Activated CD8-positive, alpha-beta T cell treated with anti-CD3 and anti-CD28 coated beads for 36 hours (primary cell): Measurements from ENCODE around the gene MAPKAPK2. TPM values are rescaled to one million over a fixed set of nuclear protein-coding genes. Genes with fewer than 3 reads are reported as not detected.

Experiments
- ATAC-seq: fragments of 200-7000 bp; cut with Tn5 transposase; one replicate; pipeline ENCODE4 v1.10.0; 2021; ENCODE audit warnings: mild to moderate bottlenecking, moderate library complexity
- CTCF ChIA-PET: fragments of 350-600 bp; sonication (Branson Sonifier 250); formaldehyde crosslinking; loops from one replicate; lab custom pipeline; 2021; ENCODE audit warnings: antibody characterized with exemption; lab: Charles Lee
- POLR2A ChIA-PET: fragments of 350-600 bp; sonication (Branson Sonifier 250); formaldehyde crosslinking; loops from one replicate; lab custom pipeline; 2021; ENCODE audit warnings: antibody characterized with exemption; lab: Charles Lee
- DNase-seq: peaks from one replicate; pipeline ENCODE4 v3.0.0-alpha.2; 2020
- H3K27ac Mint-ChIP-seq: one replicate; pipeline ENCODE4 v1.8.0; 2021; ENCODE audit warnings: mild to moderate bottlenecking, mixed read lengths
- H3K27me3 Mint-ChIP-seq: one replicate; pipeline ENCODE4 v1.8.0; 2021; ENCODE audit warnings: mixed read lengths
- H3K36me3 Mint-ChIP-seq: one replicate; pipeline ENCODE4 v1.8.0; 2021; ENCODE audit warnings: low read depth, mixed read lengths
- H3K4me1 Mint-ChIP-seq: one replicate; pipeline ENCODE4 v1.8.0; 2021; ENCODE audit warnings: low read depth, mixed read lengths
- H3K4me3 Mint-ChIP-seq: one replicate; pipeline ENCODE4 v1.8.0; 2021; ENCODE audit warnings: mild to moderate bottlenecking, moderate library complexity, mixed read lengths
- H3K9me3 Mint-ChIP-seq: one replicate; pipeline ENCODE4 v1.8.0; 2021; ENCODE audit warnings: mixed read lengths
- CTCF ChIP-seq: fragments of 200-600 bp; IDR thresholded peaks from one replicate; pipeline ENCODE4 v1.8.0; 2022; ENCODE audit warnings: antibody characterized with exemption, mild to moderate bottlenecking
- intact Hi-C: fragments of 100-400 bp; cut with micrococcal nuclease; formaldehyde crosslinking; loops from one replicate; pipeline ENCODE4 v1.10.0; 2022
- total RNA-seq, 2 experiments: library from RNA; stranded (reverse); gene quantifications; one replicate each; pipeline ENCODE4 v1.2.3, GENCODE V29; 2021

Gene MAPKAPK2
- total RNA-seq, 2 experiments from 2014 or later, result 50.4 to 51.4 TPM

GRCh38 chr1:206727981-206728696 lies 43.4 kb downstream of the MAPKAPK2 start:
- ATAC-seq, result no peak
- Mint-ChIP-seq H3K9me3 (no peaks in the 10 kb centered on the region), H3K27ac (no peak overlapping the region), H3K4me1 (peaks cover 50% of the 10 kb centered on the region), H3K36me3 (peaks cover 17% of the 10 kb centered on the region), H3K27me3 (no peaks in the 10 kb centered on the region), H3K4me3 (no peak overlapping the region)
- CTCF ChIA-PET, result interaction anchor here (1.4 to 17.0 kb wide), 15 partner anchors 12 to 264 kb away, joined by 3 to 628 read pairs (median 16); partner anchors contain the start of genes IL10 and IL19
- intact Hi-C loops, result no loop called here
- no peak for DNase-seq
- POLR2A ChIA-PET, result interaction anchor here (1.3 kb wide), 1 partner anchor 77 kb away, joined by 4 read pairs; no protein-coding TSS in a partner anchor
- TF ChIP-seq CTCF, result no peak

GRCh38 chr1:206728697-206728987 lies 43.9 kb downstream of the MAPKAPK2 start:
- intact Hi-C loops, result no loop called here
- no peak overlapping the region for H3K4me3 Mint-ChIP-seq
- H3K4me1 Mint-ChIP-seq, result peaks cover 47% of the 10 kb centered on the region
- ChIA-PET CTCF (interaction anchor here (2.1 to 17.0 kb wide), 6 partner anchors 11 to 251 kb away, joined by 5 to 628 read pairs (median 16); no protein-coding TSS in a partner anchor), POLR2A (no interaction called here)
- DNase-seq, result no peak
- no peaks in the 10 kb centered on the region for H3K9me3 Mint-ChIP-seq
- H3K27me3 Mint-ChIP-seq, result no peaks in the 10 kb centered on the region
- ATAC-seq, result no peak
- no peak for TF ChIP-seq CTCF
- H3K27ac Mint-ChIP-seq, result no peak overlapping the region
- peaks cover 18% of the 10 kb centered on the region for H3K36me3 Mint-ChIP-seq

- Mint-ChIP-seq H3K36me3 (peaks cover 18% of the 10 kb centered on the region), H3K4me3 (no peak overlapping the region), H3K4me1 (peaks cover 43% of the 10 kb centered on the region), H3K27ac (no peak overlapping the region), H3K9me3 (no peaks in the 10 kb centered on the region), H3K27me3 (no peaks in the 10 kb centered on the region)
- no peak for TF ChIP-seq CTCF
- ChIA-PET POLR2A (no interaction called here), CTCF (interaction anchor here (1.6 to 17.0 kb wide), 5 partner anchors 11 to 203 kb away, joined by 6 to 628 read pairs (median 17); partner anchors contain the start of gene IL20)
- no peak for ATAC-seq
- intact Hi-C loops, result no loop called here
- no peak for DNase-seq
These were observed 44.3 kb downstream of the MAPKAPK2 start for GRCh38 chr1:206729050-206729449.

GRCh38 chr1:206729507-206729906 lies 44.8 kb downstream of the MAPKAPK2 start:
- no peak overlapping the region for H3K4me3 Mint-ChIP-seq
- H3K4me1 Mint-ChIP-seq, result peaks cover 43% of the 10 kb centered on the region
- no peak overlapping the region for H3K27ac Mint-ChIP-seq
- DNase-seq, result no peak
- no peak for TF ChIP-seq CTCF
- H3K27me3 Mint-ChIP-seq, result no peaks in the 10 kb centered on the region
- intact Hi-C loops, result no loop called here
- H3K36me3 Mint-ChIP-seq, result peaks cover 18% of the 10 kb centered on the region
- ChIA-PET POLR2A (interaction anchor here (1.1 kb wide), 1 partner anchor 56 kb away, joined by 3 read pairs; no protein-coding TSS in a partner anchor), CTCF (interaction anchor here (1.0 to 17.0 kb wide), 6 partner anchors 65 to 203 kb away, joined by 4 to 628 read pairs (median 12); partner anchors contain the start of gene IL20)
- ATAC-seq, result no peak
- H3K9me3 Mint-ChIP-seq, result no peaks in the 10 kb centered on the region

- no peak overlapping the region for H3K27ac Mint-ChIP-seq
- H3K36me3 Mint-ChIP-seq, result peaks cover 19% of the 10 kb centered on the region
- H3K4me3 Mint-ChIP-seq, result no peak overlapping the region
- DNase-seq, result no peak
- peaks cover 47% of the 10 kb centered on the region for H3K4me1 Mint-ChIP-seq
- CTCF ChIA-PET, result interaction anchor here (1.1 to 17.0 kb wide), 3 partner anchors 34 to 180 kb away, joined by 3 to 628 read pairs (median 81); no protein-coding TSS in a partner anchor
- intact Hi-C loops, result no loop called here
- no peak for ATAC-seq
- no peaks in the 10 kb centered on the region for H3K9me3 Mint-ChIP-seq
- no peak for TF ChIP-seq CTCF
- POLR2A ChIA-PET, result no interaction called here
- no peaks in the 10 kb centered on the region for H3K27me3 Mint-ChIP-seq
These were observed 47.8 kb downstream of the MAPKAPK2 start for GRCh38 chr1:206732508-206732907.
